ENCODE measurements around the gene NELFB. TPM values are rescaled to one million over a fixed set of nuclear protein-coding genes. Genes with fewer than 3 reads are reported as not detected.
"Not testable (repeated sequence)": the region's sequence is repeated elsewhere in the genome, so short reads cannot be mapped to it uniquely, and the experiment has no call there.

Gene NELFB
- total RNA-seq, 2 experiments from 2014 or later = 62.6 to 74.8 TPM

DNA sequence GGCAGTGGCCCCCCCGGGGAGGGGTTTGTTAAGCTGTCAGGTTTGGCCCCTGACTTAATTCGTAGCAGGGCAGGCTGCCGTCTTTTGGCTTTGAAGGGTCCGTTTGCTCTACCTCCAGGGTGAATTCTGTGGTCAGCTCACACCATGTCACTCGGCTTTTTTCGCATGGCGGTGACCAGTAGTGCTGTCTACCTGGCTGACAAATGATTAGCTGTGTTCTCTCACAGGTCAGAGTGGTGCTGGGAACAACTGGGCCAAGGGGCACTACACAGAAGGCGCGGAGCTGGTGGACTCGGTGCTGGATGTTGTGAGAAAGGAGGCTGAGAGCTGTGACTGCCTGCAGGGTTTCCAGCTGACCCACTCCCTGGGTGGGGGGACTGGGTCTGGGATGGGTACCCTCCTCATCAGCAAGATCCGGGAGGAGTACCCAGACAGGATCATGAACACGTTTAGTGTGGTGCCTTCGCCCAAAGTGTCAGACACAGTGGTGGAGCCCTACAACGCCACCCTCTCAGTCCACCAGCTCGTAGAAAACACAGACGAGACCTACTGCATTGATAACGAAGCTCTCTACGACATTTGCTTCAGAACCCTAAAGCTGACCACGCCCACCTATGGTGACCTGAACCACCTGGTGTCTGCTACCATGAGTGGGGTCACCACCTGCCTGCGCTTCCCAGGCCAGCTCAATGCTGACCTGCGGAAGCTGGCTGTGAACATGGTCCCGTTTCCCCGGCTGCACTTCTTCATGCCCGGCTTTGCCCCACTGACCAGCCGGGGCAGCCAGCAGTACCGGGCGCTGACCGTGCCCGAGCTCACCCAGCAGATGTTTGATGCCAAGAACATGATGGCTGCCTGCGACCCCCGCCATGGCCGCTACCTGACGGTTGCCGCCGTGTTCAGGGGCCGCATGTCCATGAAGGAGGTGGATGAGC is 12.6 kb upstream of the NELFB start:
- no peak for DNase-seq (ENCODE audit: low spot score)
- no peaks in the 10 kb centered on the region for H3K9me3 ChIP-seq (ENCODE audit: low read length)
- TF ChIP-seq, protein P1, sequence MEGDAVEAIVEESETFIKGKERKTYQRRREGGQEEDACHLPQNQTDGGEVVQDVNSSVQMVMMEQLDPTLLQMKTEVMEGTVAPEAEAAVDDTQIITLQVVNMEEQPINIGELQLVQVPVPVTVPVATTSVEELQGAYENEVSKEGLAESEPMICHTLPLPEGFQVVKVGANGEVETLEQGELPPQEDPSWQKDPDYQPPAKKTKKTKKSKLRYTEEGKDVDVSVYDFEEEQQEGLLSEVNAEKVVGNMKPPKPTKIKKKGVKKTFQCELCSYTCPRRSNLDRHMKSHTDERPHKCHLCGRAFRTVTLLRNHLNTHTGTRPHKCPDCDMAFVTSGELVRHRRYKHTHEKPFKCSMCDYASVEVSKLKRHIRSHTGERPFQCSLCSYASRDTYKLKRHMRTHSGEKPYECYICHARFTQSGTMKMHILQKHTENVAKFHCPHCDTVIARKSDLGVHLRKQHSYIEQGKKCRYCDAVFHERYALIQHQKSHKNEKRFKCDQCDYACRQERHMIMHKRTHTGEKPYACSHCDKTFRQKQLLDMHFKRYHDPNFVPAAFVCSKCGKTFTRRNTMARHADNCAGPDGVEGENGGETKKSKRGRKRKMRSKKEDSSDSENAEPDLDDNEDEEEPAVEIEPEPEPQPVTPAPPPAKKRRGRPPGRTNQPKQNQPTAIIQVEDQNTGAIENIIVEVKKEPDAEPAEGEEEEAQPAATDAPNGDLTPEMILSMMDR (conservative IDR thresholded peaks at IDR 0.05; ENCODE audit: low read length) = no peak
- no peak for TF ChIP-seq EZH2phosphoT487 (IDR thresholded peaks at IDR 0.05; ENCODE audit: borderline replicate concordance, low read depth, low read length)
- peaks cover 28% of the 10 kb centered on the region for H3K36me3 ChIP-seq (ENCODE audit: insufficient read depth, low read length)
- H3K4me3 ChIP-seq (ENCODE audit: low read depth, low read length, poor library complexity, severe bottlenecking) = peak overlapping the region; percentile 98
- H3K4me2 ChIP-seq (ENCODE audit: low read length) = peak overlapping the region; percentile 99
- POLR2A ChIA-PET = interaction anchor here (1.5 kb wide), 1 partner anchor 11 kb away, joined by 7 read pairs; no protein-coding TSS in a partner anchor
- H2AFZ ChIP-seq (ENCODE audit: low read length) = no peak overlapping the region
- intact Hi-C loops (cut with micrococcal nuclease; ENCODE audit: unreplicated experiment) = no loop called here
- H3K27ac ChIP-seq (ENCODE audit: low read depth, low read length, poor library complexity, severe bottlenecking) = peak overlapping the region; percentile 39
- H3K4me1 ChIP-seq (ENCODE audit: insufficient read depth, low read length, poor library complexity, severe bottlenecking) = peaks cover 51% of the 10 kb centered on the region
- H3K9me2 ChIP-seq (ENCODE audit: insufficient read depth, low read length) = no peaks in the 10 kb centered on the region
- BruUV-seq (replicated peaks) = no TSS peak
- CTCF ChIA-PET (ENCODE audit: unreplicated experiment) = no interaction called here
- H3K79me2 ChIP-seq (ENCODE audit: insufficient read depth, low read depth, low read length) = peaks cover 34% of the 10 kb centered on the region
- peaks cover 14% of the 10 kb centered on the region for H4K20me1 ChIP-seq (ENCODE audit: insufficient read depth, low read length)

DNA sequence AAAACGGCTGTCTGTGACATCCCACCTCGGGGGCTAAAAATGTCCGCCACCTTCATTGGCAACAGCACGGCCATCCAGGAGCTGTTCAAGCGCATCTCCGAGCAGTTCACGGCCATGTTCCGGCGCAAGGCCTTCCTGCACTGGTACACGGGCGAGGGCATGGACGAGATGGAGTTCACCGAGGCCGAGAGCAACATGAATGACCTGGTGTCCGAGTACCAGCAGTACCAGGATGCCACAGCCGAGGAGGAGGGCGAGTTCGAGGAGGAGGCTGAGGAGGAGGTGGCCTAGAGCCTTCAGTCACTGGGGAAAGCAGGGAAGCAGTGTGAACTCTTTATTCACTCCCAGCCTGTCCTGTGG is 11.9 kb upstream of the NELFB start:
- H3K4me1 ChIP-seq (ENCODE audit: insufficient read depth, low read length, poor library complexity, severe bottlenecking) = peaks cover 45% of the 10 kb centered on the region
- H3K27ac ChIP-seq (ENCODE audit: low read depth, low read length, poor library complexity, severe bottlenecking); H3K9me3 ChIP-seq (ENCODE audit: low read length); DNase-seq (ENCODE audit: low spot score); intact Hi-C loops (cut with micrococcal nuclease; ENCODE audit: unreplicated experiment); H3K4me3 ChIP-seq (ENCODE audit: low read depth, low read length, poor library complexity, severe bottlenecking); H3K9me2 ChIP-seq (ENCODE audit: insufficient read depth, low read length); H2AFZ ChIP-seq (ENCODE audit: low read length); CTCF ChIA-PET (ENCODE audit: unreplicated experiment): not testable (repeated sequence)
- H4K20me1 ChIP-seq (ENCODE audit: insufficient read depth, low read length) = peaks cover 14% of the 10 kb centered on the region
- H3K4me2 ChIP-seq (ENCODE audit: low read length) = peak overlapping the region; percentile 99
- peaks cover 28% of the 10 kb centered on the region for H3K36me3 ChIP-seq (ENCODE audit: insufficient read depth, low read length)
- POLR2A ChIA-PET = interaction anchor here (1.5 kb wide), 1 partner anchor 11 kb away, joined by 7 read pairs; no protein-coding TSS in a partner anchor
- TSS peak; percentile 95 for BruUV-seq (replicated peaks)
- peaks cover 33% of the 10 kb centered on the region for H3K79me2 ChIP-seq (ENCODE audit: insufficient read depth, low read depth, low read length)

DNA sequence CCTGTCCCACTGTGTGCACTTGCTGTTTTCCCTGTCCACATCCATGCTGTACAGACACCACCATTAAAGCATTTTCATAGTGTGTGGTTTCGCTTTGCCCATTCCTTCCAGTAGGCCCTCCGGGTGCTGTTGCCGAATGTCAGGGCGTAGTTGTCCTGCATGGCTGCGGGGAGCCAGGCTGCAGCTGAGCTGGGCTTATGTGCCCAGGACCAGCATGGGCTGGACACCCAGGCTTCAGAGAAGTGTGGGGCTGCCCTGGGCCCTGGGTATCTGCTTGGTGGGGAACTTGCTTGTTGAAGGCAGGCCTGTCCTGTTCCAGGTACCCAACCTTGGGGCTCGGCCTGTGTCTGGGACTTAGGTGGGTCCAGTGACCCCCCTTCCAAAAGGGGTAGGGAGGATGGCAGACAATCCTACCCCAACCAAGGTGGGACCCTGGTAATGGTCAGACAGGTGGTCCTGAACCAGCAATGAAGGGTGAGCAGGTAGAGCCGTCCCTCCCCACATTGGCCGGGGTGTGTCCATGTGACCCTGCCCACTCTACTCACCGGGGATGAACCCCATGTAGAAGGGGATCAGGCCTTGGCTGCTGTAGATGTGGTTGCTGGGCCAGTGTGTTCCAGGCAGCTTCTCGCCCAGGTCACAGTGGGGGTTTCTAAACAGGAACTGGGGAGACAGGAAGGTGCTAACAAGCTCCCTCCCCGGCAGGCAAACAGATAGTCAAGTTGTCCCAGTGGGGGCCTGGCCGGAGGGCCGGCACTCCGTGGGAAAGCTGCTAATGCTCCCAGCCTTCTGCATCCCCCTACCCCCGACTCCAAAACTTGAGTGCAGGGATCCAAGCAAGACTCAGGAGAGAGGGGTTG is 11.3 kb upstream of the NELFB start:
- Histone ChIP-seq H3K27ac (ENCODE audit: low read depth, low read length, poor library complexity, severe bottlenecking) (no peak overlapping the region), H3K4me3 (ENCODE audit: low read depth, low read length, poor library complexity, severe bottlenecking) (no peak overlapping the region), H3K9me2 (ENCODE audit: insufficient read depth, low read length) (no peaks in the 10 kb centered on the region), H2AFZ (ENCODE audit: low read length) (no peak overlapping the region), H4K20me1 (ENCODE audit: insufficient read depth, low read length) (peaks cover 14% of the 10 kb centered on the region), H3K9me3 (ENCODE audit: low read length) (no peaks in the 10 kb centered on the region), H3K79me2 (ENCODE audit: insufficient read depth, low read depth, low read length) (peaks cover 27% of the 10 kb centered on the region), H3K4me2 (ENCODE audit: low read length) (peak overlapping the region; percentile 43), H3K36me3 (ENCODE audit: insufficient read depth, low read length) (peaks cover 28% of the 10 kb centered on the region), H3K4me1 (ENCODE audit: insufficient read depth, low read length, poor library complexity, severe bottlenecking) (peaks cover 39% of the 10 kb centered on the region)
- CTCF ChIA-PET (ENCODE audit: unreplicated experiment) = no interaction called here
- no TSS peak for BruUV-seq (replicated peaks)
- POLR2A ChIA-PET = interaction anchor here (0.6 kb wide), 1 partner anchor 174 kb away, joined by 3 read pairs; the partner anchor contains the start of gene SAPCD2
- intact Hi-C loops (cut with micrococcal nuclease; ENCODE audit: unreplicated experiment) = no loop called here
- TF ChIP-seq, protein P1 (conservative IDR thresholded peaks at IDR 0.05; ENCODE audit: low read length) = no peak
- TF ChIP-seq EZH2phosphoT487 (IDR thresholded peaks at IDR 0.05; ENCODE audit: borderline replicate concordance, low read depth, low read length) = no peak
- no peak for DNase-seq (ENCODE audit: low spot score)
